GOT3 (cell line): Measurements from ENCODE around the gene CLDND1.
"Not testable (repeated sequence)": the region's sequence is repeated elsewhere in the genome, so short reads cannot be mapped to it uniquely, and the experiment has no call there.

Source experiments
- DNase-seq: peaks from one replicate; lab custom pipeline; 2025; ENCODE audit warnings: mixed read lengths; lab: John Stamatoyannopoulos, UW

CLDND1 gene

DNA sequence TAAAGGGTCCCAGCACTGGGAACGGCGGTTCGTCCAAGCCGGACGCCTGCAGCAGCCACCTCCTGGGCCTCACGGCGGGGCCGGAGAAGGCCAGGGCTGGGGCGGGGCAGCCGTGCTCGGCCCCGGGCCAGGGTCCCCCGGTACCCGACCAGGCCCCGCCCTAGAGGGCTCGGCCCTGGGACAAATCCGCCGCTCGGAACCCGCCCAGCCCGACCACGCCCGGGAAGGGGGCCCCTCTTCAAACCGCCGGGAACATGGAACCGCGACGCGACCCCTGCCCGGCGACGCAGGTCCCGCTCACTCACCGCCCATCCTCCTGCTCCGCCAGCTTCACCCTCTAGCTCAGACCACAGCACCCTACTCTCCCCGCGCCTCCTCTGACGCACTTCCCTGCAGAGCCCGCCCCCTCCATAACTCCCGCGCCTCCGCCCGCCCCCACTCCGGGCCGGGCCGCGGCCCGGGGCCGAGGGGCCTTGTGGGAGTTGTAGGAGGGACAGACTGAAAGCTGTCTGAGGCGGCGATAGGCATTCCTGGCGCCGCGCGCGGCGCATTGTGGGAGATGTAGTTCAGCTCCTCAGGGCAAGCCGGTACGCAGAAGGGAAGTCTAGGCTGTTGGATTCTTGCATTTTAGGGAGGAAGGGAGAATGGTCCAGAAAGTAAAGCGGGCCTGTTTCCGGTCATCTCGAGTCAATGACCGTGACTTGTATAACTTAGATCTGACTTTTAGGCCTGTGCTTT lies at the start of gene CLDND1:
TSS of gene CLDND1 (minus strand) at position 359 of the 738 bp plus-strand sequence. CDS start 1,478 bp downstream, outside the sequence.
- DNase-seq, result peak; percentile 79

DNA sequence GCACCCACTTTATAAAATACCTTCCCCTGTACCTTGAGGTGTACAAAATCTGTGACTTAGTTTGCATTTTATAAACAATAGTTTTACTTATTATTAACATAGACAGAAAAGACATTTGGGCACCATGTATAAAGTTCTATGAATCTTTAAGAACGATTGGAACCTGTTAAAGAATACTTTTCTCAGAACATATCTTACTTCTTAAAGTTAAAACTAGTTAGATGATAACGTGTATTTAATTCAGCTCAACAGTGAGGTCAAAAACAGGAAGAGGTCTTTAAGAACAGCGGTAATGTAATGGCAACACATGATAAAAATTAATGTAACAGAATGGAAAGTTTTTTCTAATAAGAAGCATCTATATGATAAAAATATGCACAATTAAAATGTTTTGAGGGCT lies 45.7 kb upstream of the CLDND1 start:
- DNase-seq, result no peak

DNA sequence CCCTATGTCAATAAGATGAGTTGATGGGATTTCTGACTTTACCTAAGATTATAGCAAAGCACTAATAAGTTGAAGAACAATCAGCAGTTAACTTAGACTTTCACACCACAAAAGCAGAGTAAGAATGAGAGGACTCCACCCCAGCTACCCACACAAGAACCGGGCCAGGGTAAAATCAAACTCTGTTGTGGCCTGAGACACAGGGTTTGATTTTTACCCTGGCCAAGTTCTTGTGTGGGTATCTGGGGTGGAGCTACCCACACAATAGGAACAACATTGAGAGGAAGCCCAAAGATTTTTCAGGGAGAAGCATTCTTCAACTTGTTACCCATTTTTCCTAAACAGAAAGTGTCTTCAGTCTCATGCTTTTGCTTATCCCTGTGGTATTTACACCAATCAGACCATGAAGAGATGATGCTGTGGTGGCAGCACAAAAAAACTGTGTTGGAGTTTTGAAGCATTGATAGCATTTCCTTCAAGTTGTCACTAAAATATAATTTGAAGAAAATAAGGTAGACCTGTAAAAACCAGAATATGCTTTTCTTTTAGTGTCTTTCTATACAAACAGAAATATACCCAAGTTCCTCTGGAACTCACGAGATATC lies 45.1 kb upstream of the CLDND1 start:
- DNase-seq, result no peak

DNA sequence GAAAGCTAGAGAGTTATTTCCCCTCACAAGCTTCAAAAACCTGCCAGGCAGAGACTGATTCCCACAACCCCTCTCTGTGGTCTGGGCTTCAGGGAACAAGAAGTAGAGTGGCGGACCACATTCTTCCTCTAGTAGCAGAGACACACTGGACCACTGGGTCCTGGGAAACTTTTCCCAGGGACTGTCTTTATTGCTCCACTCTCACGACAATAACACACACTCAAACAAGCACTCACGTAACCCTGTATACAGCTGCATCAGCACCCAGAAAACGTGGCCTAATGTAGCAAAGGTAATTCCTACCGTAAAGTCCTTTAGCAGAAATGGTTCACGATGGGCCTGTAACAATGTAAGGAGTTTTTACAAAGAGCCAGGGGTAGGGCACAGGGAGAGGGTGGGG lies 43.1 kb upstream of the CLDND1 start:
- DNase-seq, result no peak

DNA sequence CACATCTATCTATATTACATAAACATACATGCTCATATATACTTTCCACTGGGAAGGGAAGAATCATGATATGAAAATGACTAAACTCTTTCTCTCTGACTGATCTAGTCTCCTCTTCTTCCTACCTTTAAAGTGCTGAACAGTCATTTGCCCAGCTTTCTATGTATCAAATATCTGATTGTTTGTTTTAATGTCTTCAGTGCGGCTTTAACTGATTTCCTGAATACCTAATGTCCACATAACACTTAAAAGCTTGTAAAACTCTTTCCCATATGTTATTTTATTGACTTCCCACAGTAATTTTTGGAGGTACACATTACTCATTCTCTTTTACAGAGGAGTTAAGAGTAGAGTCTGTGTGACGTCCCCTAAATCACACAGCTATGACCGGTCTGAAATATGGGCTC lies 42.5 kb upstream of the CLDND1 start:
- no peak for DNase-seq

DNA sequence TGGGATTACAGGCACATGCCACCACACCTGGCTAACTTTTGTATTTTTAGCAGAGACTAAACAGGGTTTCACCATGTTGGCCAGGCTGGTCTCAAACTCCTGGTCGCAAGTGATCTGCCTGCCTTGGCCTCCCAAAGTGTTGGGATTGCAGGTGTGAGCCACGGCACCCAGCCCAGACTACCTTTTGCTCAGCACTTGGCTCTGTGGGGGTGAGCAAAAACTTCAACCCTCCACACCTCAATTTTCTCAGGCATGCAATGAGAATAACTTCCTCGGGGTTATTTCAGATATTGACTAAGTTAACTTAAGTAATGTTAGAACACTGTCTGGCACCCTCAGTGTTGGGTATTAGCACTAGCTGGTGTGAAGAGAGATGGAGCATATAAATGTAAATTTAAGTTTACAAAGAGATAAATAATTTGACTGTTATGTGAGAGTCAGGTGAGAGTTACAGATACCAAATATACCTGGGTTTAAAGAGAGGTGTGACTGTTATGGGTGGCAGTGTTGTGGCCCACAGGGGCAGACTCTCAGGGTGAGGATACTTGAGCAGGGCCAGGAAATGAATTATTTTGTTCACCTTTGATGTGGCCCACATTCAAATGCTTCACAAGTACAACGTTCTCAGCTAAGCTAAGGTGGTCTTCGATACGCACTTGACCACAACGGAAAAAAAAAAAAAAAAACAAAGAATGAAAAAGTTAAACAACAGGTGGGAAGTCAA lies 41.7 kb upstream of the CLDND1 start:
- no peak for DNase-seq

DNA sequence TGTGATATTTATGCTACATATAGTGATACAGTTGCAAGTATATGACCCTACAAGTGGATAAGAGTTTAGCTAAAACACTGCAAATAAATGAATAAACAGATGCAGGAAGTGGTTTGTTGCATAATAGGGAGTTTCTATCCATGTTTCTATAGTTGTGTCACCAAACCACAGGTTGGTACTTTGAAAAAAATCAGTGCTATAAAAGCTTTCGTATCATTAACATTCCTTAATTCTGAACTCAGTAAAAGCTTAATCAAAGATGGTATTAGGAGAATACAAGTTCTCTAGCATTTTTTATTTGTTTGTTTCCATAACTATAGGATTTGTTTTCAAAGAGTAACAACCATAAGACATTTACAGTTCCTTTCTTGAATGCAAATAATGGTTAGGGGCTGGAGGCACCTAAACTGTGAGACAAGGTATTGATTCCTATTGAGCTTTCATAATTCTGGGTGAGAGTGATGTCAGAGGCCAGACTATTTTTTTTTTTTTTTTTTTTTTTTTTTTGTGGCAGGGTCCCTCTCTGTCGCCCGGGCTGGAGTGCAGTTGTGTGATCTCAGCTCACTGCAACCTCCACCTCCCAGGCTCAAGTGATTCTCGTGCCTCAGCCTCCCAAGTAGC lies 41.1 kb upstream of the CLDND1 start:
- DNase-seq, result no peak

DNA sequence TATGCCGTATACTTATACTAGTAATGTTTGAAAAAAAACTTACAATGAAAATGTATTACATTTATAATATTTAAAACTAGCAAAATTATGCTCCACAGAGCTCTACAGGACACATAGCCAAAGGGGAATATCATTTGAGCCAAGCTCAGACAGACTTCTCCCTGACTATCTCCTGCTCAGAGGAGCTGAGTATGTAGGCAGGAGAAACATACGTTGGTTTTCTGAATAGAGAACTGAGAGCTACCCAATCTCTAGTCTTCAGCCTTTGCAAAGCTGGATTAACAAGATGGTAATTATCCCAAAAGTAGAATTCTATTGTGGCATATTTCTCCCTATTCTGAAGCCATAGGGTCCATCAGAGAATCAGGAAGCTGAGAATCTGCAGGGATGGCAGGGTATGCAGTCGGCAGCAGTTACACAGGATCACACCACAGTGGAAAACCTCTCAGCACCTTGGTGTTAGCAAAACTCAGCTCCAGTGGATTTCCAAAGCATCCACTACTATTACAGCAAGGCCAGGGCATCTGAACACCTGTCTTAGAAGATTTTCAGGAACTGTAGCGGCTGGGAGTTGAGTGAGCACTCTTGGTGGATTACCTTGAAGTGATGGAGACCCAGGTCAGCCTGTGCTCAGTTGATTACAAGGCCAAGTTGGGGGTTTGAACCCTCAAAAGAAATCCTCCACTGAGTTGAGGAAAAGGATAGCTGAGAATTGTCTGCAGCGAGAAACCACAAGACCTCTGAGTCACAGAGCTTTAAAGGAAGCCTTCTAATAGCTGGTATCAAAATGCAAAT lies 39.2 kb upstream of the CLDND1 start:
- no peak for DNase-seq

DNA sequence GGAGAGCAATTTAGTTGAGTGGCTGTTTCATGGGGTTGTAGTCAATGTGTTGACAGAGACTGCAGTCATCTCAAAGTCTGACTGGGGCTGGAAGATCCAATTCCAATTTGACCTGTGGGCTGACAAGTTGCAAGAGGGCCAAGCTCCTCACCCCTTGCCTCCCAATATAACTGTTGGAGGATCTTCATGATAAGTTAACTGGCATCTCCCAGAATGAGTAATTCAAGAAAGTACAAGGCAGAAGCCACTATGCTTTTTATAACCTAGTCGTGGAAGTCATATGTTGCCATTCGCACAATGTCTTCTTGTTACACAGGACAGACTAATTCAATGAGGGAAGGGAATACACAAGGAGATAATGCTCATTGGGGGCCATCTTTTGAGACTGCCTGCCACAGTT lies 38.2 kb upstream of the CLDND1 start:
- no peak for DNase-seq

DNA sequence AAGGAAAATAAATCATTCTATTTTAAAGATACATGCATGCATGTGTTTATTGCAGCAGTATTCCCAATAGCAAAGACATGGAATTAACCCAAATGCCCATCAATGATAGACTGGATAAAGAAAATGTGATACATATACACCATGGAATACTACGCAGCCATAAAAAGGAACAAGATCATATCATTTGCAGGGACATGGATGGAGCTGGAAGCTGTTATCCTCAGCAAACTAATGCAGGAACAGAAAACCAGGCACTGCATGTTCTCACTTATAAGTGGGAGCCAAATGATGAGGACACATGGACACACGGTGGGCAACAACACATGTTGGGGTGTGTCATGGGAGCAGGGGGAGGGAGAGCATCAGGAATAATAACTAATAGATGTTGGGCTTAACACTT lies 37.1 kb upstream of the CLDND1 start:
- DNase-seq, result not testable (repeated sequence)

DNA sequence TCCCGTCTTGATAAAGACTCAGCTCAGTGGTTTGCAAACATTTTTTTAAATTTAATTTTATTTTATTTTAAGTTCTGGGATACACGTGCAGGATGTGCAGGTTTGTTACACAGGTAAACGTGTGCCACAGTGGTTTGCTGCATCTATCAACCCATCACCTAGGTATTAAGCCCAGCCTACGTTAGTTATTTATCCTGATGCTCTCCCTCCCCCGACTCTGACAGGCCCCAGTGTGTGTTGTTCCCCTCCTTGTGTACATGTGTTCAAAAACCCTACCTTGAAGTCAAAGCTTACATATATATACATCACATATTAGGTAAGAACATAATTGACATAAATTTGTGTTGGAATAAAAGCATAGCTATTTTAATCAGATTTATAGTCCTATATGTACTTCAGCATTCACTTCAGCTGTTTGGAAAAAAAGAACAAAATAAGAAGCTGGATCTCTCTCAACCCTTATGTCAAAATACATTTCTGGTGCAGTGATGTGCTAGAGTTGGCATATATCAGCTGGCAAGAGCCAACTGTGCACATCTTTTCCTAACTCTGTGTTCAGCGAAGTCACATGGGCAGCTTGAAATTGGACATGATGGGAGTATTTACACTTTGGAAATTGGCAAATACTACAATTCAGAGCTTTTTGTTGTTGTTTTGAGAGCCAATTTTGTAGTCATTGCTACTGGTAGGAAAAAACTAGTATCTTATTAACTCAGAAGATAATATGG lies 35.6 kb upstream of the CLDND1 start:
- no peak for DNase-seq

DNA sequence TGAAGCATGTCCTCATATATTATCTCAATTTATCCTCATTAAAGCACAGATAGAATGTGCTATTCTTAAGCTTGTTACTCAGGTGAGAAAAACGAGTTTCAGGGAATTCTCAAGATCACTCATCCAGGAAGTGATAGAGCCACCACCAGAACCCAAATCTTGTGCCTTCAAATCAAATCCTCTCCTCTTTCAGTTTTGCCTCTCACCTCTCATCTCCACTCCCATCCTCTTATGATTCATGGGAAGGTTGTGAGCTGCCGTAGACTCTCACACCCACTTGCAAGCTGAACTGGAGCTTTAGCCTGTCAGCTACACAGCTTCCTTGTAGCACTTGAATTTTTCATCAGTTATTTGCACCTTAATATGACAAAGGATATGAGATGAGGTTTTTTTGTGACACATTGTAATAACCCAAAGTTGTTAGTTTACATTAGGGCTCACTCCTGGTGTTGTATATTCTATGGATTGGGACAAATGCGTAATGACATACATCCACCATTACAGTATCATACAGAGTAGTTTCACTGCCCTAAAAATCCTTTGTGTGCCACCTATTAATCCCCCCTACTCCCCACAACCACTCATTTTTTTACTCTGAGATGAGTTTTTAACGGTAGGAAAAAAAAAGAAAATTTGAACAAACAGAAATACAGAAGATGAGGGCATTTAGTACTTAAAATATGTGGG lies 34.8 kb upstream of the CLDND1 start:
- no peak for DNase-seq

DNA sequence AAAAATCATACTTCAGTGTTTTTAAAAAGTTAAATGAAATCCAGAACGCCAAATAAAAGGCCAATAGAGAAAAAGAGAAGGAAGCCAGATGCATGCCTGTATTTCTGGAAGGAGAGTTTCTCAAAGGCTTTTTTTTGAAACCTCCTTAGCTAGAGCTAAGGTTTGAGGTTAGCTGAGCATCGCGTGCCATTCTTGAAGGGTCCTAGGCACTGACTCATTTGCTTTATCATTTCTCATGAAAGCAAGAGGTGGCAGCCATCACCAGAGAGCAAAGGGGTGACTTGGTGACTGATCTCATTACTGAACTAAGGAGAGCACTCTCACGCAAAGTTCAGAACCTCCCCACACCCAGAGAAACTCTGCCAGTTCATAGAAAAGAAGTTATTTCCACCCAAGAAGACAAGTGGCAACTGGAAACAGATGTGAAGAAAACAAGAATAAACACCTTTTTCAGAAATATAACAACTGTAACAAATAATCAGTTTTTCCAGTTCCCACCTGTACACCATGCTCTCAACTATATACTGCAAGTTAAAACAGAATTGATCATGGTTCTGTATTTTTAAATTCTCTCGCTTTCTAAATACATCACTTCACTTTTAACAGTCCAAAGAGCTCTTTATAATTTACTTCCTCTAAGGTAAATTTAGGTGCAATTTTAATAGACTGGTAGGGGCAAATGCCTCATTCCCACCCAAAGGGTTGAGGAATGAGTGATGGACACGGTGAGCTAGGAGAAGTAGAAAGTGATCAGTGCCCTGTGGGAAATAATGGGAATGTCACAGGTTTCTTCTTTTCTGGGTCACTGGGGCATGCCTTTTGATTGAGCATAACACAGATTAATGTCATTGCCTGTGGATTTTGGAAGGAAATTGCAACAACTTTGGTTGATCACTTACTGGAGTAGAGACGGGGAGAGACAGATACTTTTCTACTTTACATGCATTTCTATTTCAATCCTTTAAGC lies 33.7 kb upstream of the CLDND1 start:
- no peak for DNase-seq

DNA sequence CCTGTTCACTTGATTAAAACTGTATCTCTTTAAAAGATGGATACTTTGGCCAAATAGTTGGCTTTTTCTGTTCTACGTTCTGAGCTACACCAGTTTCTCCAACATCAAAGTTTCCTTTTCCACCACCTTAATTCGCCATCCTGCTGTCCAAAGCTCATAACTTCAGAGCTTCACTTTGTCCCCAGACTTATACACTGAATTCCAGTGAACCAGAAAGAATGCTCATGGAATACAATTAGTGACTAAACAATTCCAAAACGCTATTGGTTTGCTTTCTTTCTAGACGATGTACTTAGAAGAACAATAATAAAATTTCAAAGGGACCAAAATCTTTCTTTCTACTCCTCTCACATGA lies 32.3 kb upstream of the CLDND1 start:
- DNase-seq, result no peak

DNA sequence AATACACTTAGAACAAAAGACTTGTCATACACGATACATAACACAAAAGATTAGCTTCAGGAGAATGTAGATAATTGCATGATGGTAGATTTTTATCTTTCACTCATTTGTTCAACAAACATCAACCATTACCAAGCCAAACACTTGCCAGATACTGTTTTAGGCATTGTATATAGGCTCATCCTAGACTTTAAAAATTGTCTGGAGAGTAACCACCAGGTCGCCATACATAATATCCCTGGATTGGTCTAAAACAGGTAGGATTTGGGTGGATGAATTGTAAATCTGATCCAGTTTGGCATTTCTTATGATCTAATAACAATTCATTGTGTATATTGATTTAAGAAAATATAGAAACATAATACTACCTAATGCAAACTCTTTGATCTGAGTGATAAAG lies 31.9 kb upstream of the CLDND1 start:
- DNase-seq, result no peak

DNA sequence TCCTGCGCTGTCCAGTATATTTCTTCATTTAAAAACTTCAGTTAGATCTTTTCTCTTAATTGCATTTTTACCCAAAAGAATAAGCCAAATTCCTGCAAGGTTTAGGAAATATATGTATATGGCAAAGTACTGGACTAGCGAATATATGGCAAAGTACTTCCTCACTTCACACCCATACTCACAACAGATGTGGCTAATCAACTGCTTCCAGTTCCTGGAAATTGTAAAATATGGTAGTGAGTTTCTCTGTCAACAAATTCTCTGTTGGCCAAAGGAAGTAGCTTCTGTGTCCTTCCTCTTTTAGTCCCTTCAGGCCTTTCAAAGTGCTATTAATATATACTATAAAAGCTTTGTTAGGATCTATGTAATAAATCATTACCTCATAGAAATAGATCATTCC lies 31.1 kb upstream of the CLDND1 start:
- DNase-seq, result no peak

DNA sequence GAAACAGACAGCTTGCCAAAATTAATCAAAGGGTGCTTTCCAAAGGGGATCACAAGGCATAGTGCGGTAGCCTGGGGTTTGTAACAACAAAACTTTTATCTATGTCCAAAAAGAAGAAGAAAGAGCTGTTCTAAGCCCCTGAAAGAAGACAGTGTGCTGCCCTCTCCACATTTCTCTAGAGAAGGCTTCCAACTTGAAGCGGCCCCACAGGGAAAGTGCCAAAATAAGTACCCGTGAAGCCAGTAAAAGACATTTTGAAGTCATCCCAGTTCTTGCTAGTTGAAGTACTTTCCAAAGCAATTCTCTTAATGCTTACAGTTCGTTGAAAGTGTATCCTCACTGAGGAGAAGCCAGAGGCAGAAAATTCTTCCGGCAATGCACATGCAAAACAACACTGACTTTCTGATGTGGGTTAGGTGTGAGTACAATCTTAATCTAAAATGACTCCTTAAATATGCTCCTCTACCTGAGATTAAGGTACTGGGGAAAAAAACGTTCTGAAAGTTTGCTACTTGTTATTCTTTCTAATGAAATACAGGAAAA lies 30.4 kb upstream of the CLDND1 start:
- no peak for DNase-seq

DNA sequence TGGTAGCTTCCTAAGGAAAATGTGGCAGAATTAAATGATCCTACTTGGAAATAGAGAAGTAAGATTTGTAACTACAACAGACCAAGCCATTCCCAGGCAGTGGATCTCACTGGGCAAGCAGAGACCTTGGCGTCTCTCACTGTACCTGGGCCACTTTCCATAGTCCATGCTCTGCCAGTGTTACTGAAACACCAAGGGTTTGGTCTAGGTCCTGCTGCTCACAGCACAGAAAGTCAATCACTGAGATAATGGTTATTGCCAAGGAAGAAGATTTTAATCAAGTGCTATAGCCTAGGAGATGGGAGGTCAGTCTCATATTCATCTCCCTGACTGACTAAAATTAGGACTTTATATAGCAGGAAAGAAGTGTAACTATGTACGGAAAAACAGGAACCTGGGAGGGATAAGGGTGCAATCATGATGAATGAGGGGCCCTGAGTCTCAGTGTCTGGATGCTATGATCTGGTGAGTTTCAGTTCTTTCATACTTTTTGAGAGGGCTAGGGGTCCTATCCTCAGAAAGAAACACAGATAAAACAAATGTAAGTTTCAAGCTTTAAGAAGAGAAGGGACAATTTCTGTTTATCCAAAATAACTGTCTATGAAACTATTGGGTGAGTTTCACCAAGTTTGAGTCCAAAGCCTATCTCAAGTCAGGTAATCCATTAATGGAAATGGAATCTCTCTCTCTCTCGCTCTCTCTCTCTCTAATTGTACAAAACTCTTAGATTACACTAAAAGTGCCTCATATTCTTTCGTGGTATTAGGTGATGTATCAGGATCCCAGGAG lies 29.7 kb upstream of the CLDND1 start:
- DNase-seq, result no peak
